CD4-positive, alpha-beta memory T cell (primary cell): ENCODE results near the gene ATP13A3. TPM values are rescaled to one million over a fixed set of nuclear protein-coding genes. Genes with fewer than 3 reads are reported as not detected.
"Not testable (repeated sequence)": the region's sequence is repeated elsewhere in the genome, so short reads cannot be mapped to it uniquely, and the experiment has no call there.

Experiments
- CTCF ChIA-PET: fragments of 350-600 bp; sonication (Branson Sonifier 250); formaldehyde crosslinking; loops from one replicate; lab custom pipeline; 2021; ENCODE audit warnings: inconsistent platforms; ENCODE audit not compliant: partially characterized antibody; lab: Charles Lee
- POLR2A ChIA-PET: fragments of 350-600 bp; sonication (Branson Sonifier 250); formaldehyde crosslinking; loops from one replicate; lab custom pipeline; 2021; ENCODE audit not compliant: partially characterized antibody; lab: Charles Lee
- DNase-seq, 5 donors: peaks; one replicate each; pipeline versions ENCODE4 v3.0.0 to v3.0.0-alpha.2; 2020 to 2022; ENCODE audit warnings: mixed read lengths in 1 of 5
- H3K27ac ChIP-seq: one replicate; pipeline ENCODE4 v1.7.0; 2013; ENCODE audit warnings: low read depth, low read length
- H3K27me3 ChIP-seq: 2 replicates; pipeline ENCODE4 v1.7.0; 2013; ENCODE audit warnings: mild to moderate bottlenecking, low read length, moderate library complexity; ENCODE audit not compliant: insufficient read depth
- H3K36me3 ChIP-seq: 2 replicates; pipeline ENCODE4 v1.7.0; 2013; ENCODE audit warnings: mild to moderate bottlenecking, low read length, moderate library complexity; ENCODE audit not compliant: insufficient read depth
- H3K4me1 ChIP-seq: 2 replicates; pipeline ENCODE4 v1.7.0; 2013; ENCODE audit warnings: mild to moderate bottlenecking, low read length, moderate library complexity; ENCODE audit not compliant: insufficient read depth
- H3K4me3 ChIP-seq, 2 donors: one replicate each; pipeline ENCODE4 v1.7.0; 2013; ENCODE audit warnings: low read length in 2 of 2, mild to moderate bottlenecking in 1 of 2
- H3K9me3 ChIP-seq, 2 donors: one replicate each; pipeline ENCODE4 v1.7.0; 2013; ENCODE audit warnings: low read length in 2 of 2, control low read depth in 1 of 2; ENCODE audit not compliant: control insufficient read depth in 1 of 2
- H3K27ac Mint-ChIP-seq, 7 donors: one replicate each; pipeline ENCODE4 v1.8.0; 2020 to 2021; ENCODE audit warnings: mixed read lengths in 7 of 7, mild to moderate bottlenecking in 6 of 7, inconsistent platforms in 3 of 7, moderate library complexity in 3 of 7
- H3K27me3 Mint-ChIP-seq, 2 donors: one replicate each; pipeline ENCODE4 v1.8.0; 2020 to 2021; ENCODE audit warnings: mixed read lengths in 2 of 2
- H3K36me3 Mint-ChIP-seq, 2 donors: one replicate each; pipeline ENCODE4 v1.8.0; 2020 to 2021; ENCODE audit warnings: mixed read lengths in 2 of 2, inconsistent platforms in 1 of 2, mild to moderate bottlenecking in 1 of 2
- H3K4me1 Mint-ChIP-seq, 4 donors: one replicate each; pipeline ENCODE4 v1.8.0; 2020 to 2021; ENCODE audit warnings: mixed read lengths in 4 of 4, mild to moderate bottlenecking in 1 of 4
- H3K4me3 Mint-ChIP-seq, 8 donors: one replicate each; pipeline ENCODE4 v1.8.0; 2020 to 2021; ENCODE audit warnings: mixed read lengths in 8 of 8, mild to moderate bottlenecking in 7 of 8, moderate library complexity in 6 of 8, inconsistent platforms in 3 of 8
- H3K9me3 Mint-ChIP-seq, 8 donors: one replicate each; pipeline ENCODE4 v1.8.0; 2020 to 2021; ENCODE audit warnings: mixed read lengths in 8 of 8, mild to moderate bottlenecking in 5 of 8, inconsistent platforms in 3 of 8, moderate library complexity in 1 of 8
- intact Hi-C: fragments of 100-400 bp; cut with micrococcal nuclease; formaldehyde crosslinking; loops from one replicate; pipeline ENCODE4 v1.15.1; 2023
- polyA plus RNA-seq, 2 donors: library from polyadenylated mRNA; unstranded; fragments of 300-500 nt; fragmentation: Illumina TruSeq; gene quantifications; one replicate each; pipeline ENCODE4 v1.2.3, GENCODE V29; 2021
- total RNA-seq, 2 experiments: library from RNA; stranded (reverse); gene quantifications; one replicate each; pipeline ENCODE4 v1.2.3, GENCODE V29; 2021

Gene ATP13A3
- total and polyA plus RNA-seq, 4 experiments from 2014 or later = 6.7 to 62.7 (median 36.0) TPM

GRCh38 chr3:194484614-194485013 lies 2.2 kb downstream of the ATP13A3 start:
- Mint-ChIP-seq H3K9me3 (peaks cover 0 to 3% (median 0%) of the 10 kb centered on the region in 8 donors), H3K27me3 (no peaks in the 10 kb centered on the region), H3K4me1 (peaks cover 32 to 61% (median 42%) of the 10 kb centered on the region in 4 donors), H3K4me3 (peak overlapping the region; percentile 48 to 96 (median 92)), H3K27ac (peak overlapping the region; percentile 16 to 95 (median 86)), H3K36me3 (peaks cover 8 to 22% of the 10 kb centered on the region in 2 donors)
- no peaks in the 10 kb centered on the region for H3K9me3 ChIP-seq
- ChIA-PET POLR2A (interaction anchor here (0.7 to 2.3 kb wide), 6 partner anchors 13 to 745 kb away, joined by 3 to 15 read pairs (median 4); no protein-coding TSS in a partner anchor), CTCF (interaction anchor here (1.3 to 3.7 kb wide), 5 partner anchors 10 to 109 kb away, joined by 3 to 25 read pairs (median 5); no protein-coding TSS in a partner anchor)
- no peaks in the 10 kb centered on the region for H3K36me3 ChIP-seq
- no peak overlapping the region for H3K27ac ChIP-seq
- no peak for DNase-seq
- no peaks in the 10 kb centered on the region for H3K27me3 ChIP-seq
- peak overlapping the region in 1 of 2 donors; percentile 84 for H3K4me3 ChIP-seq
- H3K4me1 ChIP-seq = peaks cover 47% of the 10 kb centered on the region
- intact Hi-C loops = loop anchor here (5.0 to 10.0 kb wide), 3 partner anchors 188 to 350 kb away; partner anchors contain the start of genes HES1 and LSG1

GRCh38 chr3:194483850-194484249 lies 3.0 kb downstream of the ATP13A3 start:
- ChIA-PET POLR2A (interaction anchor here (1.4 kb wide), 1 partner anchor 100 kb away, joined by 5 read pairs; no protein-coding TSS in a partner anchor), CTCF (interaction anchor here (0.7 to 3.7 kb wide), 9 partner anchors 9 to 157 kb away, joined by 3 to 25 read pairs (median 4); no protein-coding TSS in a partner anchor)
- Histone ChIP-seq H3K27ac (no peak overlapping the region), H3K36me3 (no peaks in the 10 kb centered on the region), H3K27me3 (no peaks in the 10 kb centered on the region), H3K9me3 (no peaks in the 10 kb centered on the region), H3K4me3 (no peak overlapping the region), H3K4me1 (peaks cover 46% of the 10 kb centered on the region)
- Mint-ChIP-seq H3K36me3 (peaks cover 8 to 22% of the 10 kb centered on the region in 2 donors), H3K27ac (no peak overlapping the region), H3K9me3 (peaks cover 0 to 3% (median 0%) of the 10 kb centered on the region in 8 donors), H3K27me3 (no peaks in the 10 kb centered on the region), H3K4me1 (peaks cover 33 to 58% (median 41%) of the 10 kb centered on the region in 4 donors), H3K4me3 (no peak overlapping the region)
- intact Hi-C loops = loop anchor here (10.0 kb wide), 1 partner anchor 349 kb away; the partner anchor contains the start of gene HES1
- DNase-seq = no peak

- ChIA-PET POLR2A (interaction anchor here (1.4 kb wide), 1 partner anchor 101 kb away, joined by 5 read pairs; no protein-coding TSS in a partner anchor), CTCF (interaction anchor here (1.0 to 3.7 kb wide), 2 partner anchors 8 to 90 kb away, joined by 4 to 25 read pairs; no protein-coding TSS in a partner anchor)
- not testable (repeated sequence) for H3K36me3 ChIP-seq, H3K9me3 Mint-ChIP-seq, H3K27ac ChIP-seq, H3K4me3 ChIP-seq, H3K27me3 ChIP-seq, H3K27me3 Mint-ChIP-seq, H3K9me3 ChIP-seq, DNase-seq
- peaks cover 8 to 22% of the 10 kb centered on the region in 2 donors for H3K36me3 Mint-ChIP-seq
- peaks cover 28 to 48% (median 32%) of the 10 kb centered on the region in 4 donors for H3K4me1 Mint-ChIP-seq
- peak overlapping the region in 1 of 8 donors; percentile 46 for H3K4me3 Mint-ChIP-seq
- H3K27ac Mint-ChIP-seq = peak overlapping the region in 2 of 7 donors; percentile 22 to 35
- intact Hi-C loops = loop anchor here (10.0 kb wide), 1 partner anchor 348 kb away; the partner anchor contains the start of gene HES1
- peaks cover 42% of the 10 kb centered on the region for H3K4me1 ChIP-seq
These were observed 4.0 kb downstream of the ATP13A3 start for GRCh38 chr3:194482830-194483229.

GRCh38 chr3:194482196-194482593 lies 4.6 kb downstream of the ATP13A3 start:
- CTCF ChIA-PET = no interaction called here
- POLR2A ChIA-PET = no interaction called here
- Histone ChIP-seq H3K9me3 (no peaks in the 10 kb centered on the region), H3K4me3 (no peak overlapping the region), H3K27me3 (no peaks in the 10 kb centered on the region), H3K27ac (no peak overlapping the region), H3K4me1 (peaks cover 45% of the 10 kb centered on the region), H3K36me3 (no peaks in the 10 kb centered on the region)
- Mint-ChIP-seq H3K27ac (peak overlapping the region in 3 of 7 donors; percentile 10 to 35 (median 25)), H3K36me3 (peaks cover 8 to 20% of the 10 kb centered on the region in 2 donors), H3K4me3 (no peak overlapping the region), H3K4me1 (peaks cover 25 to 44% (median 28%) of the 10 kb centered on the region in 4 donors), H3K9me3 (no peaks in the 10 kb centered on the region), H3K27me3 (no peaks in the 10 kb centered on the region)
- DNase-seq = no peak
- intact Hi-C loops = loop anchor here (10.0 kb wide), 1 partner anchor 347 kb away; the partner anchor contains the start of gene HES1

- intact Hi-C loops = loop anchor here (10.0 kb wide), 1 partner anchor 347 kb away; the partner anchor contains the start of gene HES1
- H3K36me3 Mint-ChIP-seq = peaks cover 8 to 16% of the 10 kb centered on the region in 2 donors
- no peaks in the 10 kb centered on the region for H3K27me3 ChIP-seq
- CTCF ChIA-PET = interaction anchor here (1.4 kb wide), 1 partner anchor 9 kb away, joined by 4 read pairs; no protein-coding TSS in a partner anchor
- no peaks in the 10 kb centered on the region for H3K27me3 Mint-ChIP-seq
- H3K27ac ChIP-seq = no peak overlapping the region
- peaks cover 23 to 41% (median 25%) of the 10 kb centered on the region in 4 donors for H3K4me1 Mint-ChIP-seq
- POLR2A ChIA-PET = interaction anchor here (1.3 kb wide), 1 partner anchor 102 kb away, joined by 4 read pairs; no protein-coding TSS in a partner anchor
- H3K4me1 ChIP-seq = peaks cover 48% of the 10 kb centered on the region
- H3K9me3 ChIP-seq = no peaks in the 10 kb centered on the region
- H3K36me3 ChIP-seq = no peaks in the 10 kb centered on the region
- no peak for DNase-seq
- H3K9me3 Mint-ChIP-seq = no peaks in the 10 kb centered on the region
- H3K27ac Mint-ChIP-seq = peak overlapping the region in 4 of 7 donors; percentile 10 to 30 (median 26)
- no peak overlapping the region for H3K4me3 ChIP-seq
- H3K4me3 Mint-ChIP-seq = no peak overlapping the region
These were observed 5.1 kb downstream of the ATP13A3 start for GRCh38 chr3:194481525-194482195.

GRCh38 chr3:194481103-194481502 lies 5.7 kb downstream of the ATP13A3 start:
- Mint-ChIP-seq H3K9me3 (no peaks in the 10 kb centered on the region), H3K4me1 (peaks cover 23 to 41% (median 25%) of the 10 kb centered on the region in 4 donors), H3K36me3 (peaks cover 8 to 16% of the 10 kb centered on the region in 2 donors), H3K4me3 (no peak overlapping the region), H3K27me3 (no peaks in the 10 kb centered on the region), H3K27ac (peak overlapping the region in 2 of 7 donors; percentile 10 to 26)
- Histone ChIP-seq H3K27ac (no peak overlapping the region), H3K4me1 (peaks cover 51% of the 10 kb centered on the region), H3K4me3 (no peak overlapping the region), H3K9me3 (no peaks in the 10 kb centered on the region), H3K36me3 (no peaks in the 10 kb centered on the region), H3K27me3 (no peaks in the 10 kb centered on the region)
- no peak for DNase-seq
- POLR2A ChIA-PET = interaction anchor here (1.3 kb wide), 1 partner anchor 102 kb away, joined by 4 read pairs; no protein-coding TSS in a partner anchor
- CTCF ChIA-PET = interaction anchor here (1.4 kb wide), 1 partner anchor 9 kb away, joined by 4 read pairs; no protein-coding TSS in a partner anchor
- intact Hi-C loops = loop anchor here (10.0 kb wide), 1 partner anchor 346 kb away; the partner anchor contains the start of gene HES1
